Stomach (tissue), 9 donors: ENCODE measurements around the gene ASIP. TPM values are rescaled to one million over a fixed set of nuclear protein-coding genes. Genes with fewer than 3 reads are reported as not detected.

ENCODE experiments used
- DNase-seq, 2 donors: peaks; one replicate each; pipeline versions ENCODE4 v3.0.0 to v3.0.0-alpha.2; 2013 to 2019
- H3K27ac ChIP-seq, 5 donors: fragments of 200-600 bp in 4 of 5; sonication (generic) in 4 of 5; one replicate each; pipeline ENCODE4 v1.5.1; 2013 to 2019; ENCODE audit warnings: mild to moderate bottlenecking in 1 of 5, moderate library complexity in 1 of 5
- H3K27me3 ChIP-seq, 3 donors: fragments of 200-600 bp; sonication (generic); one replicate each; pipeline ENCODE4 v1.5.1; 2017 to 2019; ENCODE audit warnings: mixed run types in 1 of 3
- H3K36me3 ChIP-seq, 4 donors: fragments of 200-600 bp; sonication (generic); 1 replicate in 3 of 4; 2 replicates in 1 of 4; pipeline ENCODE4 v1.5.1; 2016 to 2019
- H3K4me1 ChIP-seq, 4 donors: fragments of 200-600 bp; sonication (generic); one replicate each; pipeline ENCODE4 v1.5.1; 2016 to 2019
- H3K4me3 ChIP-seq, 4 donors: fragments of 200-600 bp; sonication (generic) in 3 of 4; one replicate each; pipeline ENCODE4 v1.5.1; 2016 to 2019; ENCODE audit warnings: mild to moderate bottlenecking in 1 of 4
- H3K9me3 ChIP-seq, 4 donors: fragments of 200-600 bp; sonication (generic); one replicate each; pipeline ENCODE4 v1.5.1; 2016 to 2019
- EP300 ChIP-seq: sonication (generic); formaldehyde crosslinking; IDR thresholded peaks from one replicate; pipeline ENCODE4 v1.6.1; 2017; ENCODE audit warnings: antibody characterized with exemption
- POLR2A ChIP-seq, 4 donors: fragments of 450-650 bp; IDR thresholded peaks; one replicate each; pipeline ENCODE4 v1.6.1; 2016; ENCODE audit warnings: antibody characterized with exemption in 4 of 4, control low read depth in 2 of 4, mild to moderate bottlenecking in 1 of 4, moderate library complexity in 1 of 4
- POLR2AphosphoS5 ChIP-seq, 3 donors: sonication (generic); formaldehyde crosslinking; IDR thresholded peaks; one replicate each; pipeline ENCODE4 v1.6.1; 2016; ENCODE audit warnings: antibody characterized with exemption in 3 of 3
- WGBS, 5 donors: extraction: QIAGEN DNeasy Blood & Tissue Kit in 3 of 5; methylation state at CpG; one replicate each; pipeline versions ENCODE4 v1.1.5 to v1.1.7; 2013 to 2018; 5-methylcytosine and 5-hydroxymethylcytosine counted together
- intact Hi-C: fragments of 100-400 bp; cut with DNase I; formaldehyde crosslinking; loops from one replicate; pipeline ENCODE4 v1.15.1; 2023; ENCODE audit warnings: low total_unique reads
- polyA plus RNA-seq, 3 donors: library from polyadenylated mRNA; stranded (reverse); fragments of 200-250 nt; gene quantifications; one replicate each; pipeline ENCODE4 v1.2.3, GENCODE V29; 2013
- total RNA-seq, 5 donors: library from RNA; depleted of rRNA; stranded (reverse); fragments of >200 nt; gene quantifications; one replicate each; pipeline versions ENCODE4 v1.1.0 to v1.2.3, GENCODE V29; 2014 to 2016
- TF ChIP-seq, protein P1 (sequence below), 7 experiments: fragments of 450-650 bp in 4 of 7; fragments of 200-600 bp in 3 of 7; sonication (generic) in 3 of 7; IDR thresholded peaks; one replicate each; pipeline ENCODE4 v1.5.1; 2016 to 2019; ENCODE audit warnings: antibody characterized with exemption in 7 of 7, control low read depth in 2 of 7, mild to moderate bottlenecking in 1 of 7
- donor health status: healthy with polysubstance abuse.
- donor health status: Bipolar disorder and iron deficiency.
- donor health status: healthy.

Gene ASIP
- total and polyA plus RNA-seq, 8 donors, result 0.35 to 1.1 TPM; not detected in 6

DNA sequence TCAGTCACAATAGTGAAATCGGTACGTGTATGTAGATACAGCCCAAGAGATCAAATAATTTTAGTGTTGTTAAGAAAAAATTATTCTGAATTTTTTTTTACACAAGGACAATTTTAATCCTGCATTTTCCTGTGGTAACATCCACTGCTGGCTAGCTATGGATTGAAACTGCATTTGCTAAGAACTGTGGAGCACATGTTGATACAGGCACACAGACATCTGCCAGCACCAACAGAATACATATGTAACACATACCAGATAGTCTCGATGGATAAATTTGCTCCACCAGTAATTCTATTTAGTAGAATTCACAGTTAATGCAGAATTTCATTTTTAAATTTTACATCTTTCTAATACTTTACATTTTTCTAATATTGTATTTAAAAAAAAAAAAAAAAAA is 2.2 kb downstream of the ASIP start:
- DNase-seq, result no peak
- Histone ChIP-seq H3K9me3 (peaks cover 0 to 4% (median 1%) of the 10 kb centered on the region in 4 donors), H3K36me3 (no peaks in the 10 kb centered on the region), H3K27me3 (no peaks in the 10 kb centered on the region), H3K27ac (no peak overlapping the region), H3K4me3 (no peak overlapping the region), H3K4me1 (no peaks in the 10 kb centered on the region)
- whole genome bisulfite sequencing, 5 donors, result 88 to 92% (median 90%) methylated on average over 3 of the region's 3 CpGs
- TF ChIP-seq, protein P1, sequence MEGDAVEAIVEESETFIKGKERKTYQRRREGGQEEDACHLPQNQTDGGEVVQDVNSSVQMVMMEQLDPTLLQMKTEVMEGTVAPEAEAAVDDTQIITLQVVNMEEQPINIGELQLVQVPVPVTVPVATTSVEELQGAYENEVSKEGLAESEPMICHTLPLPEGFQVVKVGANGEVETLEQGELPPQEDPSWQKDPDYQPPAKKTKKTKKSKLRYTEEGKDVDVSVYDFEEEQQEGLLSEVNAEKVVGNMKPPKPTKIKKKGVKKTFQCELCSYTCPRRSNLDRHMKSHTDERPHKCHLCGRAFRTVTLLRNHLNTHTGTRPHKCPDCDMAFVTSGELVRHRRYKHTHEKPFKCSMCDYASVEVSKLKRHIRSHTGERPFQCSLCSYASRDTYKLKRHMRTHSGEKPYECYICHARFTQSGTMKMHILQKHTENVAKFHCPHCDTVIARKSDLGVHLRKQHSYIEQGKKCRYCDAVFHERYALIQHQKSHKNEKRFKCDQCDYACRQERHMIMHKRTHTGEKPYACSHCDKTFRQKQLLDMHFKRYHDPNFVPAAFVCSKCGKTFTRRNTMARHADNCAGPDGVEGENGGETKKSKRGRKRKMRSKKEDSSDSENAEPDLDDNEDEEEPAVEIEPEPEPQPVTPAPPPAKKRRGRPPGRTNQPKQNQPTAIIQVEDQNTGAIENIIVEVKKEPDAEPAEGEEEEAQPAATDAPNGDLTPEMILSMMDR (IDR thresholded peaks at IDR 0.05), result no peak
- TF ChIP-seq POLR2AphosphoS5 (IDR thresholded peaks at IDR 0.05) (no peak), POLR2A (IDR thresholded peaks at IDR 0.05) (no peak), EP300 (no peak)
- intact Hi-C loops, result no loop called here

DNA sequence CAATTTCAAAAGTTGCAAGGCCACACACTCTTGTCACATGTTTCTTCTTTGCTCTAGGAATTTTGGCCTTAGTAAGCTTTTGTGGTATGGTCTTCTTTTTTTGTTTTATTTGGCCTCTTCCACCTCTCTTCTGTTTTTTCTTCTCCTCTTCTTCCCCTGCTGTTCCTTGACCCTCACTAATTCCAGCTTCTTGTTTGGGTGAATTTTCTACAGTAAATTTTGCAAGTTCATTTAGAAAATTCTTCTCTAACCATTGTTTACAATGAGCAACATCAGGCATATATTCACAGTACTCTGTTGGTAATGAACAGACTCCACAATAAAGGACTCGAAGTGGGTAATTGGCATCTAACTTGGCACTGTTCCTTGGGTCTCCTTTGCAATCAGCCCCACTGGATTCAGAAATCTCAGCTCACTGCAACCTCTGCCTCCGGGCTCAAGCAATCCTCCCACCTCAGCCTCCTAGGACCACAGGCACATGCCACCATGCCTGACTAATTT is 5.0 kb downstream of the ASIP start:
- H3K9me3 ChIP-seq, result no peaks in the 10 kb centered on the region
- 74 to 96% (median 88%) methylated on average over 2 of the region's 2 CpGs for WGBS, 5 donors
- H3K4me1 ChIP-seq, result peaks cover 0 to 11% (median 0%) of the 10 kb centered on the region in 4 donors
- H3K27me3 ChIP-seq, result no peaks in the 10 kb centered on the region
- no peaks in the 10 kb centered on the region for H3K36me3 ChIP-seq
- H3K27ac ChIP-seq, result no peak overlapping the region
- H3K4me3 ChIP-seq, result no peak overlapping the region
- no peak for DNase-seq
- intact Hi-C loops, result no loop called here
- TF ChIP-seq, protein P1 (IDR thresholded peaks at IDR 0.05), result no peak
- TF ChIP-seq POLR2AphosphoS5 (IDR thresholded peaks at IDR 0.05) (no peak), EP300 (no peak), POLR2A (IDR thresholded peaks at IDR 0.05) (no peak)

DNA sequence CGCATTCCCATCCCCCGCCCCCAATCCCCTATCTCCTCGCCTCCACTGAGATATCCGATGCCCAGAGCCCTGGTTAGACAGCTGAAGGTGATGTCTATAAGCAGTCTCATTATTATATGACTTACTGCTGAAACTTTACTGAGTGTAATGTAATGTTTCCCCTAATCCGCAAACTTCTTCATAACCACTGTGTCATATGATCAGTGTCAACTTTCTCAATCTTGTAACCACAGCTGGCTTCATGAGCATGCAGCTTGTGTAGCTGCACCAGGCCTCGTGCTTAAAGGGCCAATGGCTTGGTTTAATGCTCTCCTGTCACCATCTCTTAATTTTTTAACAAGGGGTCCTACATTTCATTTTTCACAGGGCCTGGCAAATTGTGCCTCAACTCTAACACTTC is 8.1 kb downstream of the ASIP start:
- no peak for TF ChIP-seq EP300
- TF ChIP-seq, protein P1 (IDR thresholded peaks at IDR 0.05), result no peak
- no peak for TF ChIP-seq POLR2AphosphoS5 (IDR thresholded peaks at IDR 0.05)
- TF ChIP-seq POLR2A (IDR thresholded peaks at IDR 0.05), result no peak
- no peak overlapping the region for H3K27ac ChIP-seq
- WGBS, 5 donors, result 64 to 70% (median 66%) methylated on average over 6 of the region's 6 CpGs

DNA sequence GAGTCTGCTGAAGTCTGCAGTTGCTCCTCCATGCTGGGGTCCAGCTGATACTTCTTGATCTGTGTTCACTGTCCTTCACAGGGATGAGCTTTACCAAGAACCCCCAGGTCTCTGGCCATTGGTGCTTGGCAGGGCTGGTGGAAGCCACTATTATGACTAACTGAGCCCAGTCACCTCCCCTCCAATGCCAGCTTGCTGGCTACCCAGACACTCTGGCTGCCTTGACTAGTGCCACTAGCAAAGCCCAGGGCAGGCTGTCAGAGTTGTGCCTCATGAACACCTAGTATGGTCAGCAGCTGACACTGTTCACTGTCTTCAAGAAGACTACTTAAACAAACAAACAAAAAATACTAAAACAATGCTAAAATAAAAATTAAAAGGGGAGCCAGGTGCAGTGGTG is 8.8 kb downstream of the ASIP start:
- TF ChIP-seq, protein P1 (IDR thresholded peaks at IDR 0.05), result no peak
- no peak for TF ChIP-seq POLR2A (IDR thresholded peaks at IDR 0.05)
- no peak for TF ChIP-seq POLR2AphosphoS5 (IDR thresholded peaks at IDR 0.05)
- no peak for TF ChIP-seq EP300
- Histone ChIP-seq H3K27ac (no peak overlapping the region), H3K27me3 (no peaks in the 10 kb centered on the region), H3K36me3 (no peaks in the 10 kb centered on the region), H3K9me3 (no peaks in the 10 kb centered on the region), H3K4me3 (no peak overlapping the region), H3K4me1 (peaks cover 0 to 11% (median 0%) of the 10 kb centered on the region in 4 donors)
- intact Hi-C loops, result no loop called here
- DNase-seq, result no peak

More for the DNA sequence above, 8.1 kb downstream of the ASIP start:
- H3K9me3 ChIP-seq, result no peaks in the 10 kb centered on the region
- peak in 1 of 2 donors; percentile 26 for DNase-seq
- peaks cover 0 to 11% (median 0%) of the 10 kb centered on the region in 4 donors for H3K4me1 ChIP-seq
- no peak overlapping the region for H3K4me3 ChIP-seq
- intact Hi-C loops, result no loop called here
- H3K27me3 ChIP-seq, result no peaks in the 10 kb centered on the region
- no peaks in the 10 kb centered on the region for H3K36me3 ChIP-seq
